ENCODE measurements around the gene PDXDC1.
"Not testable (repeated sequence)": the region's sequence is repeated elsewhere in the genome, so short reads cannot be mapped to it uniquely, and the experiment has no call there.

PDXDC1 gene, protein sequence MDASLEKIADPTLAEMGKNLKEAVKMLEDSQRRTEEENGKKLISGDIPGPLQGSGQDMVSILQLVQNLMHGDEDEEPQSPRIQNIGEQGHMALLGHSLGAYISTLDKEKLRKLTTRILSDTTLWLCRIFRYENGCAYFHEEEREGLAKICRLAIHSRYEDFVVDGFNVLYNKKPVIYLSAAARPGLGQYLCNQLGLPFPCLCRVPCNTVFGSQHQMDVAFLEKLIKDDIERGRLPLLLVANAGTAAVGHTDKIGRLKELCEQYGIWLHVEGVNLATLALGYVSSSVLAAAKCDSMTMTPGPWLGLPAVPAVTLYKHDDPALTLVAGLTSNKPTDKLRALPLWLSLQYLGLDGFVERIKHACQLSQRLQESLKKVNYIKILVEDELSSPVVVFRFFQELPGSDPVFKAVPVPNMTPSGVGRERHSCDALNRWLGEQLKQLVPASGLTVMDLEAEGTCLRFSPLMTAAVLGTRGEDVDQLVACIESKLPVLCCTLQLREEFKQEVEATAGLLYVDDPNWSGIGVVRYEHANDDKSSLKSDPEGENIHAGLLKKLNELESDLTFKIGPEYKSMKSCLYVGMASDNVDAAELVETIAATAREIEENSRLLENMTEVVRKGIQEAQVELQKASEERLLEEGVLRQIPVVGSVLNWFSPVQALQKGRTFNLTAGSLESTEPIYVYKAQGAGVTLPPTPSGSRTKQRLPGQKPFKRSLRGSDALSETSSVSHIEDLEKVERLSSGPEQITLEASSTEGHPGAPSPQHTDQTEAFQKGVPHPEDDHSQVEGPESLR

DNA sequence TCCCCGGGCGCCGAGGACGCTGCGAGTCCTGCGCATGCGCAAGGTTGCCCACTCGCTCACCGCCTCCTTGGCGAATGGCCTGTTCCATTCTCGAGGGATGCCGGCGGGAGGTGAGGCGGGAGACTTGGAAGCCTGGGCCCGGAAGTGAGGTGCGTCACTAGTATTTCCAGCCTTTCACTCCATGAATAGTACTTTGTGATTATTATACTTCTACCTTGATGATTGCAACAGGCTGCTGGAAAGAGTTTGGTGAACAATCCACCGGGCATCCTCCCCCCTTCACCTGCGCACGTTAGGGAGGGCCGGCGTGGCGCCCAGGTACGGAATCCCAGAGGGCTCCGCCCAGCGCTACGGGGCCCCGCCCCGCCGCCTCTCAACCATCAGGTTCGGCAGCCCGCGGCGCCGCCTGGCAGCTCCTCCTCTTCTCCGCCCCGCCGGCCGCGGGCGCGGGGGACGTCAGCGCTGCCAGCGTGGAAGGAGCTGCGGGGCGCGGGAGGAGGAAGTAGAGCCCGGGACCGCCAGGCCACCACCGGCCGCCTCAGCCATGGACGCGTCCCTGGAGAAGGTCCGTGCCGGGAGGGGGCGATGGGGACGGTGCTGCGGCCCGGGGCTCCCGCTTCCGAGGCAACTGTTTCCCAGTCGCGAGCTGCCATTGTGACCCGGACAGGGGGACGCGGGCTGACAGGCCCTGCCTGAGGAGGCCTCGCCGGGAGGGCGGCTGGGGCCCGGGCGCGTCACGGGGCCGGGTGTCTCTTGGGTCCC is at the start of gene PDXDC1:
TSS of gene PDXDC1 (plus strand) at position 371 of the 762 bp plus-strand sequence. CDS start at position 545, 174 bp downstream.
- peak; percentile 100 for DNase-seq

DNA sequence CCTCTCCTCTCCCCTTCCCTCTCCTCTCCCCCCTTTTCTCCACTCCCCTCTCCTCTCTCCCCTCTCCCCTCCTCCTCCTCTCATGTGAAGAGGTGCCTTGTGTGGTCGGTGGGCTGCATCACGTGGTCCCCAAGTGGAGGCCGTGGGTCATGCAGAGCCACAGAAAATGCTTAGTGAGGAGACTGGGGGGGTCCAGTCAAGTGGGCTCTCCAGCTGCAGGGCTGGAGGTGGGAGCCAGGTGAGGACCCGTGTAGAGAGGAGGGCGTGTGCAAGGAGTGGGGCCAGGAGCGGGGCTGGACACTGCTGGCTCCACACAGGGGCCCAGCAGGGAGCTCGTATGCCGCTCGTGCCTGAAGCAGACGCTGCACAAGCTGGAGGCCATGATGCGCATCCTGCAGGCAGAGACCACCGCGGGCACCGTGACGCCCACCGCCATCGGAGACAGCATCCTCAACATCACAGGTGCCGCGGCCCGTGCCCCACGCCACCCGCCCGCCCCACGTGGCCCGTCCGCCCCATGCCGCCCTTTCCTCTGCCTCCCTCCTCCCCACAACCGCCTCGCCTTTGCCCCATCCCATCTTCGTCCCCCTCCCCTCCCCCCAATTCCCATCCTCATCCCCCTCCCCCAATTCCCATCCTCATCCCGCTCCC is 46.6 kb upstream of the PDXDC1 start:
- not testable (repeated sequence) for DNase-seq

- DNase-seq = not testable (repeated sequence)
Observed at GRCh38 chr16:14929176-14929575, 45.6 kb upstream of the PDXDC1 start.

DNA sequence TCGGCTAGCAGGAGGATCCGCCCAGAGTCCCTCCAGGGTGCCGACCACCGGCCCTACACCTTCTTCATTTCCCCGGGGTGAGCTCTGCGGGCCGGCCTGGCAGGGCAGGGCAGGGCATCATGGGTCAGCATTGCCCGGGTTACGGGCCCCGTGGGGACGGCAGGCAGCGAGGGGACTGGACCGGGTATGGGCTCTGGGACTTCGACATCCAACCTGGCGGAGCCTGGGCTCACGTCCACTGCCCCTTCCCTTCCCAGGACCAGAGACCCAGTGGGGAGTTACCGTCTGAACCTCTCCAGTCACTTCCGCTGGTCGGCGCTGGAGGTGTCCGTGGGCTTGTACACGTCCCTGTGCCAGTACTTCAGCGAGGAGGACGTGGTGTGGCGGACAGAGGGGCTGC is 44.6 kb upstream of the PDXDC1 start:
- DNase-seq = not testable (repeated sequence)

GRCh38 chr16:14930971-14931370 is 43.9 kb upstream of the PDXDC1 start:
- DNase-seq = not testable (repeated sequence)

DNA sequence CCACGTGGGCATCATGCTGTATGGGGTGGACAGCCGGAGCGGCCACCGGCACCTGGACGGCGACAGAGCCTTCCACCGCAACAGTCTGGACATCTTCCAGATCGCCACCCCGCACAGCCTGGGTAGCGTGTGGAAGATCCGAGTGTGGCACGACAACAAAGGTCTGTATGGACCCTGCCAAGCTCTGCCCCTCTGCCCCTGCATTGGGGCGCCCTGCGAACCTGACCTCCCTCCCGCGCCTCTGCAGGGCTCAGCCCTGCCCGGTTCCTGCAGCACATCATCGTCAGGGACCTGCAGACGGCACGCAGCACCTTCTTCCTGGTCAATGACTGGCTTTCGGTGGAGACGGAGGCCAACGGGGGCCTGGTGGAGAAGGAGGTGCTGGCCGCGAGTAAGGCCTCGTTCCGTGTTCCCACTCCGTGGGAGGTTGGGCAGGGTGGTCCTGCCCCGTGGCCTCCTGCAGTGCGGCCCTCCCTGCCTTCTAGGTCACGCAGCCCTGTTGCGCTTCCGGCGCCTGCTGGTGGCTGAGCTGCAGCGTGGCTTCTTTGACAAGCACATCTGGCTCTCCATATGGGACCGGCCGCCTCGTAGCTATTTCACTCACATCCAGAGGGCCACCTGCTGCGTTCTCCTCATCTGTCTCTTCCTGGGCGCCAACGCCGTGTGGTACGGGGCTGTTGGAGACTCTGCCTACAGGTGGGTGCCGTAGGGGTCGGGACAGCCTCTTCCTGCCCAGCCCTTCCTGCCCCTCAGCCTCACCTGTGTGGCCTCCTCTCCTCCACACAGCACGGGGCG is 42.0 kb upstream of the PDXDC1 start:
- not testable (repeated sequence) for DNase-seq

- not testable (repeated sequence) for DNase-seq
Observed at GRCh38 chr16:14937143-14937542, 37.7 kb upstream of the PDXDC1 start, which contains the start of gene NPIPA1. NPIPA1 (plus strand) TSS chr16:14937443; CDS start chr16:14937443, 0 bp downstream.

DNA sequence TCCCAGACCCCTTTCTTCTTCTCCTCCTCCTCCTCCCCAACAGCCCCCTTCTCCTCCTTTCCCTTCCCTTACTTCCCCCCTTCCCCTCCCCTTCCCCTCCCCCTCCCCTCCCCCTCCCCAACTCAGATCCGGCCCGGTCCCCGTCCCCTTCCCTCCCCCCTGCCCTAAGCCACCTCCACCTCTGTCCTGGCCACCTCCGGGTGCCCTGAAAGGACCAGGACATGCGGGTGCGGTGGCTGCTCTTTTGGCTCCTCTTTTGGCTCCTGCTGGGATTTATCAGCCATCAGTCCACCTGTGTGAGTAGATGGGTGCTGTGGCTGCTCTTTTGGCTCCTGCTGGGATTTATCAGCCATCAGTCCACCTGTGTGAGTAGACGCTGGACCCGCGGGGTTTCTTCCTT is 36.8 kb upstream of the PDXDC1 start:
- DNase-seq = not testable (repeated sequence)

DNA sequence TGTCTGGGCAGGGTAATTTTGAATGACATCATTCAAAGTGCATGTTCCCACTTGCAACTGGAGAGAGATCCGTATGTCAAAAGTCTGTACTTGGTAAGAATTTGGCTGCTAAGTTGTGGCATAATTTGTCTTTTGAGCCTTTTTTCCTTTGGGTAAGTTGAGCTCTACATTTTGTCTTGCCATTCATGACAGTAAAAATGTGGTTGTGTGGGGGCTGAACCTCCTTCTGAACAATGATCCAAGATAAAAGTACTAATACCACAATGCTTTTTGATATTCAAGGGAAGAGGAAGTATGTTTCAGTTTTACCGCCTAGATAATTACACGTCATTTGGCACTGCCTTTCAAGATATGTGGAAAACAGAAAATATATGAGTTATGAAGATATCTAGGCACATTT is 32.1 kb upstream of the PDXDC1 start:
- DNase-seq = not testable (repeated sequence)

DNA sequence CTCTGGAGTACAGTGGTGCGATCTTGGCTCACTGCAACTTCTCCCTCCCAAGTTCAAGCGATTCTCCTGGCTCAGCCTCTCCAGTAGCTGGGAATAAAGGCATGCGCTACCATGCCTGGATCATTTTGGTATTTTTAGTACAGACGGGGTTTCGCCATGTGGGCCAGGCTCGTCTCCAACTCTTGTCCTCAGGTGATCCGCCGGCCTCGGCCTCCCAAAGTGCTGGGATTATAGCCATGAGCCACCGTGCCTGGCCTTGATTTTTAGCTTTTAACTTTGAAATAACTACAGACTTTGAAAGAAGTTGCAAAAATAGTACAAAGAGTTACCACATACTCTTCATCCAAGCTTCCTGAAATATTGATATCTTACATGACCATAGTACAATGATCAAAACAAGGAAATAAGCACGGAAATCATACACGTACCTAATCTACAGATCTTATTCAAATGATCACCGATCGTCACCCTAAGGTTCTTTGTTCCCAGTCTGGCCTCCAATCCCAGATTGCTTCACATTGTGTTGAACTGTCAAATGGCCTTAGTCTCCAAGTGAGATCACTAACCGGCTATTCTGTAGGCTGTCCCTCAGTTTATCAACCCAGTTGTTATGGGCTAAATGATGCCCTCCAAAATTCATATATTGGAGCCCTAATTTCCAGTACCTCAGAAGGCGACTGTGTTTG is 19.1 kb upstream of the PDXDC1 start:
- DNase-seq = no peak

- DNase-seq = no peak
Observed at GRCh38 chr16:14957576-14958322, 17.1 kb upstream of the PDXDC1 start.

DNA sequence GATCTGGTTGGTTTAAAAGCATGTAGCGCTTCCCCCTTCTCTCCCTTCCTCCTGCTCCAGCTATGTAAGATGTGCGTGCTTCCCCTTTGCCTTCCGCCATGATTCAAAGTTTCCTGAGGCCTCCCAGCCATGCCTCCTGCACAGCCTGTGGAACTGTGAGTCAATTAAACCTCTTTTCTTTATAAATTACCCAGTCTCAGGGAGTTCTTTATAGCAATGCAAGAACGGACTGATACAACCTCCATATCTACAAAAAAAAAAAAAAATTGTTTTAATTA is 16.6 kb upstream of the PDXDC1 start:
- no peak for DNase-seq

GRCh38 chr16:14958970-14959369 is 15.9 kb upstream of the PDXDC1 start:
- no peak for DNase-seq

DNA sequence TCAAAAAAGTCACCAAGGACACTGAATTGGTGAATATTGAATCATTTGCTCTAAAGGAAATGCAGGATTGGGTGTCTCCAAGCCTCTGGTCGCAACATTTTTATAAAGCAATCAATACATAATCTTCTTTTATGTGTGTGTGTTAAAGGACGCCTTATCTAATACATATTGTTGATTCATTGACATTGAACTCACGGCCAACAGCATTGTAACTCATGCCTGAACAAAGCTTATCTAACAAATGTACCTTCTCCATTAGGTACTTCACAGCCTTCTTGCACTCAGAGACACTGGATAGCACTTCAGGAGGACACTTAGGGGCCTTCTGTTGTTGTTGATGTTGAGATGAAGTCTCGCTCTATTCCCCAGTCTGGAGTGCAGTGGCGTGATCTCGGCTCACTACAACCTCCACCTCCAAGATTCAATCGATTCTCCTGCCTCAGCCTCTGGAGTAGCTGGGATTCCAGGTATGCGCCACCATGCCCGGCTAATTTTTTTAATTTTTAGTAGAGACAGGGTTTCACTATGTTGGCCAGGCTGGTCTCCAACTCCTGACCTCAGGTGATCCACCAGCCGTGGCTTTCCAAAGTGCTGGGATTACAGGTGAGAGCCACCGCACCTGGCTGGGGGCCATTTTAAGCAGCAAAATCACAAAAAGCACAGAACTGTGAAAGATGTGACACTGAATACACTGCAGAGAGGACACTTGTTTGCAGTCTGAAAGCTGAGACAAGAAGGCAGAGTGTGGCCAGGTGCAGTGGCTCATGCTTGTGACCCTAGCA is 13.2 kb upstream of the PDXDC1 start:
- no peak for DNase-seq

GRCh38 chr16:14963281-14964173 is 11.3 kb upstream of the PDXDC1 start:
- no peak for DNase-seq

DNA sequence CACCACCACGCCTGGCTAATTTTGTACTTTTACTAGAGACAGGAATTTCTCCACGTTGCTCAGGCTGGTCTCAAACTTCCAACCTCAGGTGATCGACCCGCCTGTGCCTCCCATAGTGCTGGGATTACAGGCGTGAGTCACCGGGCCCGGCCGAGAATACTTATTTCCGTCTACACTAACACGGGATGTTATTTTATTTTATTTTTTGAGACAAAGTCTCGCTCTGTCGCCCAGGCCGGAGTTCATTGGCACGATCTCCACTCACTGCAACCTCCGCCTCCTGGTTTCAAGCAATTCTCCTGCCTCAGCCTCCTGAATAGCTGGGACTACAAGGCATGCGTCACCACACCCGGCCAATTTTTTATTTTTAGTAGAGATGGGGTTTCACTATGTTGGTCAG is 9.5 kb upstream of the PDXDC1 start:
- DNase-seq = no peak

DNA sequence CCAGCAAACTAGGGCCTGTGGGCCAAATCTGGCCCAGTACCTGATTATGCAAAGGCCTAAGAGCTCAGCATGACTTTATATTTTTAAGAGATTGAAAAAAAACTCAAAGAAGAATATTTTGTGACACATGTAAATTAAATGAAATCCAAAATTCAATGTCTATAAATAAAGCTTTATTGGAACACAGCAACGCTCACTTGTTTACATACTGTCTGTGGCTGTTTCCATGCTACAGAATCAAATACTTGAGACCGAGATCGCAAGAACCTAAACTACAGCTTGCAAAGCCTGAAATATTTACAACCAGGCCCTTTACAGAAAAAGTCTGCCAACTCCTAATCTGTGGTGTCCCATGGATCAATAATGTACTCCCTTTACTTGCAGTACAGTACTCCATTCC is 5.0 kb upstream of the PDXDC1 start:
- DNase-seq = not testable (repeated sequence)

DNA sequence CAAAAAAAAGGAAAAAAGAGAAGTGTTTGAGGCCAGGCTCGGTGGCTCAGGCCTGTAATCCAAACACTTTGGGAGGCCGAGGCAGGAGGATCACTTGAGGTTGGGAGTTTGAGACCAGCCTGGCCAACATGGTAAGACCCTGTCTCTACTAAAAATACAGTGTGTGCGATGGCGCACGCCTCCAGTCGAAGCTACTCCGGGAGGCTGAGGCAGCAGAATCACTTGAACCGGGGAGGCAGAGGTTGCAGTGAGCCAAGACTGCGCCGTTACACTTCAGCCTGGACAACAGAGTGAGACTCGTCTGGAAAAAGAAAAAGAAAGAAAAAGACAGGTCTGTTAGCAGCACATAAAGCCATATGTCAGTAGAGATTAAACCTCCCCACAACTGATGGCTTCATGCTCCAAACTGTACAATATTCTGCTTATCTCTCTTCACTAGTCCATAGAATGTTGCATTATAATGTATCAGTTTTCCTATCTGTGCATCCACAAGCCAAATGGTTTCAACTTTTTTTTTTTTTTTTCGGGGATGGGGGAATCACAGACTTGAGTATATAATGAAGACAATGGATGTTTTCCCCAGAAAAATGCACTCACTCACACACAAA is 3.1 kb upstream of the PDXDC1 start:
- not testable (repeated sequence) for DNase-seq

All from activated naive CD4-positive, alpha-beta T cell treated with Interleukin-2 at 50 U/mL for 16 hours (primary cell).